NCI-H2196 treated with DMSO at 0.1 percent for 48 hours (cell line): ENCODE results near the gene CORO1C.

Source experiments
- DNase-seq: peaks from one replicate; lab custom pipeline; 2025; ENCODE audit not compliant: unreplicated experiment; lab: John Stamatoyannopoulos, UW

Gene CORO1C

GRCh38 chr12:108605690-108606406 lies 125.5 kb downstream of the CORO1C start:
- DNase-seq = no peak

- no peak for DNase-seq
Observed at GRCh38 chr12:108605000-108605689, 126.2 kb downstream of the CORO1C start.

GRCh38 chr12:108604208-108604941 lies 126.9 kb downstream of the CORO1C start:
- DNase-seq = no peak

- no peak for DNase-seq
Observed at GRCh38 chr12:108603743-108604142, 127.6 kb downstream of the CORO1C start.

- DNase-seq = no peak
Observed at GRCh38 chr12:108602976-108603704, 128.2 kb downstream of the CORO1C start.

- DNase-seq = no peak
Observed at GRCh38 chr12:108602209-108602705, 129.1 kb downstream of the CORO1C start.

- DNase-seq = no peak
Observed at GRCh38 chr12:108600702-108601007, 130.7 kb downstream of the CORO1C start.

- no peak for DNase-seq
Observed at GRCh38 chr12:108599948-108600701, 131.2 kb downstream of the CORO1C start.

GRCh38 chr12:108599541-108599940 lies 131.8 kb downstream of the CORO1C start:
- no peak for DNase-seq

GRCh38 chr12:108598553-108599250 lies 132.6 kb downstream of the CORO1C start:
- no peak for DNase-seq

- DNase-seq = no peak
Observed at GRCh38 chr12:108597559-108598471, 133.5 kb downstream of the CORO1C start, which contains the start of gene TMEM119. TMEM119 (minus strand) TSS chr12:108598084; CDS start chr12:108592383, 5,701 bp downstream.

GRCh38 chr12:108596854-108597558 lies 134.3 kb downstream of the CORO1C start:
- DNase-seq = no peak

GRCh38 chr12:108595711-108596647 lies 135.3 kb downstream of the CORO1C start:
- DNase-seq = no peak
